Rectal smooth muscle tissue (tissue), 1 donor: ENCODE measurements around the gene ANKDD1A.

Experiments used
- H3K27ac ChIP-seq: one replicate; pipeline ENCODE4 v1.7.0; 2013; ENCODE audit warnings: low read depth, low read length, inconsistent platforms
- H3K27me3 ChIP-seq: one replicate; pipeline ENCODE4 v1.7.0; 2013; ENCODE audit warnings: low read length; ENCODE audit not compliant: control insufficient read depth, insufficient read depth
- H3K36me3 ChIP-seq: one replicate; pipeline ENCODE4 v1.7.0; 2013; ENCODE audit warnings: low read length; ENCODE audit not compliant: control insufficient read depth, insufficient read depth
- H3K4me1 ChIP-seq: one replicate; pipeline ENCODE4 v1.7.0; 2013; ENCODE audit warnings: low read length; ENCODE audit not compliant: control insufficient read depth, insufficient read depth
- H3K4me3 ChIP-seq: one replicate; pipeline ENCODE4 v1.7.0; 2013; ENCODE audit warnings: low read length
- H3K9ac ChIP-seq: one replicate; pipeline ENCODE4 v1.7.0; 2013; ENCODE audit warnings: low read length

The ANKDD1A gene

DNA sequence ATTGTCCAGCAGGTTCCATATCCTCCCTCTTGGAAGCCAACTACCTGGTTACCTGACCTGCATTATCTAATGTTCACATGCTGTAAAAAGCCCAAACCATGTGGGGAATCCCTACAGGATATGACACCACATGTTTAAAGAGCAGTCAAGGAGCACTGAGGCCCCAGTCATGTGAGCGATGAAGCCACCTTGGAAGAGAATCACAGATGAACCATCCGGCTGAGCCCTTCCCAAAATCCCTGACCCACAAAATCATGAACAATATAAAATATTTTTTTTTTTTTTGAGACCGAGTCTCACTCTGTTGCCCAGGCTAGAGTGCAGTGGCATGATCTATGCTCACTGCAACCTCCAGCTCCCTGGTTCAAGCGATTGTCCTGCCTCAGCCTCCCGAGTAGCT is 10.6 kb upstream of the ANKDD1A start:
- Histone ChIP-seq H3K4me3 (no peak overlapping the region), H3K36me3 (no peaks in the 10 kb centered on the region), H3K4me1 (peaks cover 3% of the 10 kb centered on the region), H3K9ac (no peak overlapping the region), H3K27me3 (no peaks in the 10 kb centered on the region), H3K27ac (no peak overlapping the region)

DNA sequence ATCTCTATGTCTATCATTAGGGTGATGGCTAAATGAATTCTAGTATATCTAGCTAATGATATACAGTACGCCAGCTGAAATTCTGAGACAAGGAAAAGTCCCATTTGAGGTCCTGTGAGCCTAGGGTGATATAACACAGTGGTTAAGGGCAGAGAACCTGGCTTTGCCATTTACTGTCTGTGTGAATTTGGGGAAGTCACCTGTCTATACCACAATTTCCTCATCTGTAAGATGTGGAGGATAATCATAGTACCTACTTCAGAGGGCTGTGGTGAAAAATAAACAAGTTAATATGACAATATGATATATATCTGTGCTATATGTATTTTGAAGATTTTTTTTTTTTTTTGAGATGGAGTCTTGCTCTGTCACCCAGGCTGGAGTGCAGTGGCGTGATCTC is 9.8 kb upstream of the ANKDD1A start:
- H3K4me1 ChIP-seq, result peaks cover 3% of the 10 kb centered on the region
- H3K27me3 ChIP-seq, result no peaks in the 10 kb centered on the region
- no peaks in the 10 kb centered on the region for H3K36me3 ChIP-seq
- no peak overlapping the region for H3K27ac ChIP-seq
- no peak overlapping the region for H3K4me3 ChIP-seq
- no peak overlapping the region for H3K9ac ChIP-seq

DNA sequence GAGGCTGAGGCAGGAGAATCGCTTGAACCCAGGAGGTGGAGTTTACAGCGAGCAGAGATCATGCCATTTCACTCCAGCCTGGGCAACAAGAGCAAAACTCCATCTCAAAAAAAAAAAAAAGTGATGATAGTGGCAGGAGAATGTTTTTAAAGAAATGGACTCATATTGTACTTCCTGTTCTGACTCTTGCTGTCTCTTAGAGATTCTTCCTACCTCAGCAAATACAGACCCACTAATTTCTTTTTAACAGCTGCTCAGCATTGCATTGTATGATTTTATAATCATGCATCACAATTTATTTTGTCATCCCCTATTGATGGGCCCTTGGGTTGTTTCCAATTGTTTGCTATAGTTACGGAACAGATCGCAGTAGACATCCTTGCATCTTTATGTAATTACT is 8.8 kb upstream of the ANKDD1A start:
- no peak overlapping the region for H3K27ac ChIP-seq
- no peaks in the 10 kb centered on the region for H3K27me3 ChIP-seq
- peaks cover 3% of the 10 kb centered on the region for H3K4me1 ChIP-seq
- H3K9ac ChIP-seq, result no peak overlapping the region
- H3K36me3 ChIP-seq, result no peaks in the 10 kb centered on the region
- H3K4me3 ChIP-seq, result no peak overlapping the region

GRCh38 chr15:64903326-64903950 is 8.3 kb upstream of the ANKDD1A start:
- no peak overlapping the region for H3K4me3 ChIP-seq
- no peak overlapping the region for H3K9ac ChIP-seq
- H3K27ac ChIP-seq, result no peak overlapping the region
- peaks cover 3% of the 10 kb centered on the region for H3K4me1 ChIP-seq
- no peaks in the 10 kb centered on the region for H3K36me3 ChIP-seq
- no peaks in the 10 kb centered on the region for H3K27me3 ChIP-seq

DNA sequence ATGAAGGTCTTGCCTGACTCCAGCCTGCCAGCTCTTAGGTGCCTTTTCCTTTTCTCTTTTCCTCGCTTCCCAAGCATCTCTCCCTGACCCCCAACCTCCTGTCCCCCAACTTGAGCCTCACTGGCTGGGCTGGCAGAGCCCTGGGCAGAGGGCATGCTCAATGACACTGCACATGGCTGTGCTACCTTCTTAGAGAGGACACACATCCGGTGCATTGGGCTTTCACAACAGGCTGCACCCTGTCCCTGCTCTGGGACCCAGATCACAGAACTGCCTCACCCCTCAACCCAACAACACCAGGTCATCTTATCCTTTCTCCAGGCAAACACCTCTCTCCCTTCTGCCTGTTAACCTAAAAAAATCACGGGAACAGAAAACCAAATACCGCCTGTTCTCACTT is 7.5 kb upstream of the ANKDD1A start:
- H3K27ac ChIP-seq, result no peak overlapping the region
- H3K4me1 ChIP-seq, result peaks cover 3% of the 10 kb centered on the region
- no peak overlapping the region for H3K9ac ChIP-seq

GRCh38 chr15:64905119-64905831 is 6.4 kb upstream of the ANKDD1A start:
- H3K36me3 ChIP-seq, result no peaks in the 10 kb centered on the region
- H3K4me3 ChIP-seq, result peak overlapping the region; percentile 59
- no peaks in the 10 kb centered on the region for H3K27me3 ChIP-seq
- H3K4me1 ChIP-seq, result peaks cover 3% of the 10 kb centered on the region
- H3K27ac ChIP-seq, result no peak overlapping the region
- peak overlapping the region; percentile 10 for H3K9ac ChIP-seq

More for the DNA sequence above, 7.5 kb upstream of the ANKDD1A start:
- no peaks in the 10 kb centered on the region for H3K36me3 ChIP-seq
- H3K27me3 ChIP-seq, result no peaks in the 10 kb centered on the region
- no peak overlapping the region for H3K4me3 ChIP-seq

DNA sequence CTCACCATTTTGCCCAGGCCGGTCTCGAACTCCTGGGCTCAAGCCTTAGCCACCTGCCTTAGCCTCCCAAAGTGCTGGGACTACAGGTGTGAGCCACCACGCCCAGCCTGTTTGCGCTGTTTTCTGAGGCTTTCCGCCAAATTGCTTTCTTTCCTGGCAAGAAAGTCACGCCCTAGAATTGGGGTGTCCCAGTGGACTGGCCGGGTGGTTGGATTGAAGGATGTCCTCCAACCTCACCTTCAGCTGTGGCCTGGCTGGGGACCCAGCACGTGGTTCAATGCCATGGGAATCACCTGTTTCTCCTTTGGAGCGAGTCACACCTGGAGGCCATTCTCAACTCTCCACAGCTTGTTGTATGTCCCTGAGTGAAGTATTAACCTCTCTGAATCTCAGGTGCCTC is 5.8 kb upstream of the ANKDD1A start:
- Histone ChIP-seq H3K9ac (no peak overlapping the region), H3K4me3 (no peak overlapping the region), H3K4me1 (peaks cover 3% of the 10 kb centered on the region), H3K36me3 (no peaks in the 10 kb centered on the region), H3K27ac (no peak overlapping the region), H3K27me3 (no peaks in the 10 kb centered on the region)

DNA sequence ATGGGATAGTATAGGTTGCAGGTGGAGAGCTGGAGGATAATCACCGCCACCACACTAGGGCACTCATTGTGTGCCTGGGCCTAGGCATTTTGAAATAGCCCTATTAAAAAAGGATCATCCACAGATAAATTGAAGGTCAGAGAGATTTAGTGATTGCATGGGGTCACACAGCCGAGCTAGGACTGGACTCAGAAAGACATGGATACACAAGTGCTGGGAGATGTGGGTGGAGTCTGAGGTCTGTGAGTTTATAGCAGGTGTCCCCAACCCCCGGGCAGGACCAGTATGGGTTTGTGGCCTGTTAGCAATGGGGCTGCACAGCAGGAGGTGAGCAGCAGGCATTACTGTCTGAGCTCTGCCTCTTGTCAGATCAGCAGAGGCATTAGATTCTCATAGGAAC is 5.3 kb upstream of the ANKDD1A start:
- peaks cover 8% of the 10 kb centered on the region for H3K4me1 ChIP-seq
- no peak overlapping the region for H3K27ac ChIP-seq
- no peak overlapping the region for H3K9ac ChIP-seq
- no peaks in the 10 kb centered on the region for H3K36me3 ChIP-seq
- H3K4me3 ChIP-seq, result no peak overlapping the region
- H3K27me3 ChIP-seq, result no peaks in the 10 kb centered on the region

GRCh38 chr15:64907991-64908390 is 3.7 kb upstream of the ANKDD1A start:
- Histone ChIP-seq H3K4me3 (no peak overlapping the region), H3K4me1 (peaks cover 8% of the 10 kb centered on the region), H3K36me3 (no peaks in the 10 kb centered on the region), H3K27me3 (no peaks in the 10 kb centered on the region), H3K27ac (no peak overlapping the region), H3K9ac (no peak overlapping the region)

GRCh38 chr15:64909546-64909945 is 2.2 kb upstream of the ANKDD1A start:
- peaks cover 8% of the 10 kb centered on the region for H3K4me1 ChIP-seq
- no peaks in the 10 kb centered on the region for H3K36me3 ChIP-seq
- no peak overlapping the region for H3K9ac ChIP-seq
- no peak overlapping the region for H3K27ac ChIP-seq
- no peaks in the 10 kb centered on the region for H3K27me3 ChIP-seq
- no peak overlapping the region for H3K4me3 ChIP-seq

GRCh38 chr15:64912379-64913325 is 950 bp downstream of the ANKDD1A start:
- no peaks in the 10 kb centered on the region for H3K36me3 ChIP-seq
- H3K9ac ChIP-seq, result no peak overlapping the region
- no peaks in the 10 kb centered on the region for H3K27me3 ChIP-seq
- H3K4me1 ChIP-seq, result peaks cover 5% of the 10 kb centered on the region
- no peak overlapping the region for H3K27ac ChIP-seq
- H3K4me3 ChIP-seq, result peak overlapping the region; percentile 67

DNA sequence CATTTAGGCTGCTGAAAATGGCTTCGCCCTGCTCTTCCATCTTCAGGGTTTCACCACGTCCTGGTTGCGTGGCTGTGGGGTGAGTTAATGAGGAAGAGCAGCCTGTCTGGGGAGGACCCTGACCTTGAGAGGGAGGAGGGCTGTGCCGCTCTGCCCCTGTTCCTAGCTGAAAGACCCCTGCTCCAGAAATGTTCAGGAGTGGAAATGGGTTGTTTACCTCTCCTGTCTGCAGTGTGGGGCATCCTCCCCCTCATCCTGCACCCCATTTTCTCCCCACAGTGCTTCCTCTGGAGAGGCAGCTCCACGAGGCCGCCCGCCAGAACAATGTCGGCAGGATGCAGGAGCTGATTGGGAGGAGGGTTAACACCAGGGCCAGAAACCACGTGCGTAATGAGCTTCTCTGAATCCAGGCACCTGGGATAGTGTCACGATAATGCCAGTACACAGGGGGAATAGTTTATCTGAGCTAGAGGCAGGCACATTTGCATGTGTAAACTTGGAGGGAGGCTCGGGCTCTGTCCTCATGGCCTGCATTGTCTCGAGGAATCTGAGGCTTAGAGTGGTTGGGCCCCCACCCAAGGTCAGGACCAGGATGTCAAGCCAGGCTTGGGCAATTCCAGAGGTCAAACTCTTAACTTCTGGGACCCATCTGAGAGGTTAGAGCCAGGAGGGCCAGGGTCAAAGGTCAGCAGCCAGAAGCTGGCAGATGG is 4.0 kb downstream of the ANKDD1A start:
- Histone ChIP-seq H3K9ac (no peak overlapping the region), H3K27me3 (no peaks in the 10 kb centered on the region), H3K4me3 (no peak overlapping the region), H3K27ac (no peak overlapping the region), H3K36me3 (no peaks in the 10 kb centered on the region), H3K4me1 (peaks cover 5% of the 10 kb centered on the region)
